Osteocyte (in vitro differentiated cells): ENCODE results near the gene AMBP. TPM values are rescaled to one million over a fixed set of nuclear protein-coding genes. Genes with fewer than 3 reads are reported as not detected.

ENCODE experiments used
- DNase-seq: peaks from one replicate; pipeline ENCODE4 v3.0.0; 2021; ENCODE audit warnings: mixed read lengths; ENCODE audit not compliant: unreplicated experiment; ENCODE audit errors: extremely low spot score
- H3K27ac Mint-ChIP-seq: one replicate; pipeline ENCODE4 v1.8.0; 2021; ENCODE audit warnings: mild to moderate bottlenecking, mixed read lengths; ENCODE audit not compliant: unreplicated experiment
- H3K27me3 Mint-ChIP-seq: one replicate; pipeline ENCODE4 v1.8.0; 2021; ENCODE audit warnings: mixed read lengths; ENCODE audit not compliant: unreplicated experiment
- H3K36me3 Mint-ChIP-seq: one replicate; pipeline ENCODE4 v1.8.0; 2021; ENCODE audit warnings: mixed read lengths; ENCODE audit not compliant: unreplicated experiment
- H3K4me1 Mint-ChIP-seq: one replicate; pipeline ENCODE4 v1.8.0; 2021; ENCODE audit warnings: mixed read lengths; ENCODE audit not compliant: unreplicated experiment
- H3K4me3 Mint-ChIP-seq: one replicate; pipeline ENCODE4 v1.8.0; 2021; ENCODE audit warnings: mild to moderate bottlenecking, moderate library complexity, mixed read lengths; ENCODE audit not compliant: unreplicated experiment
- H3K9me3 Mint-ChIP-seq: one replicate; pipeline ENCODE4 v1.8.0; 2021; ENCODE audit warnings: mixed read lengths; ENCODE audit not compliant: unreplicated experiment
- CTCF ChIP-seq: fragments of 200-600 bp; sonication (generic); IDR thresholded peaks from 2 replicates; pipeline ENCODE4 v1.5.0; 2021; ENCODE audit warnings: antibody characterized with exemption, mild to moderate bottlenecking, moderate library complexity
- total RNA-seq: library from RNA; stranded (reverse); gene quantifications from 2 replicates; pipeline ENCODE4 v1.2.1, GENCODE V29; 2021

Gene AMBP
- total RNA-seq, 1 donor from 2014 or later: not detected

GRCh38 chr9:114076237-114077161, 1.6 kb downstream of the AMBP start:
- TF ChIP-seq CTCF: no peak
- peaks cover 41% of the 10 kb centered on the region for H3K27me3 Mint-ChIP-seq

GRCh38 chr9:114075602-114076001, 2.5 kb downstream of the AMBP start:
- Mint-ChIP-seq H3K4me3 (no peak overlapping the region), H3K27me3 (peaks cover 41% of the 10 kb centered on the region), H3K27ac (no peak overlapping the region), H3K4me1 (no peaks in the 10 kb centered on the region), H3K36me3 (no peaks in the 10 kb centered on the region), H3K9me3 (no peaks in the 10 kb centered on the region)
- TF ChIP-seq CTCF: no peak
- DNase-seq: no peak

More at GRCh38 chr9:114076237-114077161, 1.6 kb downstream of the AMBP start:
- Mint-ChIP-seq H3K4me1 (no peaks in the 10 kb centered on the region), H3K9me3 (no peaks in the 10 kb centered on the region), H3K27ac (no peak overlapping the region), H3K4me3 (no peak overlapping the region), H3K36me3 (no peaks in the 10 kb centered on the region)
- no peak for DNase-seq

- no peak for DNase-seq
Observed at GRCh38 chr9:114072184-114073140, 5.6 kb downstream of the AMBP start.

GRCh38 chr9:114071197-114071795, 6.8 kb downstream of the AMBP start:
- no peaks in the 10 kb centered on the region for H3K36me3 Mint-ChIP-seq
- no peak for TF ChIP-seq CTCF
- DNase-seq: no peak
- no peak overlapping the region for H3K4me3 Mint-ChIP-seq
- peaks cover 43% of the 10 kb centered on the region for H3K27me3 Mint-ChIP-seq
- H3K4me1 Mint-ChIP-seq: no peaks in the 10 kb centered on the region
- H3K27ac Mint-ChIP-seq: no peak overlapping the region
- H3K9me3 Mint-ChIP-seq: no peaks in the 10 kb centered on the region

More at GRCh38 chr9:114072184-114073140, 5.6 kb downstream of the AMBP start:
- TF ChIP-seq CTCF: no peak
- no peaks in the 10 kb centered on the region for H3K4me1 Mint-ChIP-seq
- no peaks in the 10 kb centered on the region for H3K36me3 Mint-ChIP-seq
- H3K27me3 Mint-ChIP-seq: peaks cover 45% of the 10 kb centered on the region
- H3K27ac Mint-ChIP-seq: no peak overlapping the region
- H3K9me3 Mint-ChIP-seq: no peaks in the 10 kb centered on the region
- no peak overlapping the region for H3K4me3 Mint-ChIP-seq
